H54 (cell line): ENCODE measurements around the gene IL17C.

ENCODE experiments used
- DNase-seq: peaks from one replicate; pipeline ENCODE4 v3.0.0; 2011; ENCODE audit warnings: low spot score, mixed read lengths; ENCODE audit not compliant: insufficient read length
- FAIRE-seq: peaks from 3 replicates; lab custom pipeline; 2011; peaks lifted over from hg19 to GRCh38; lab: Jason Lieb, UNC
- POLR2A ChIP-seq: IDR thresholded peaks from 2 replicates; pipeline ENCODE4 v1.6.1; 2011; ENCODE audit warnings: low read depth, mild to moderate bottlenecking, low read length

The IL17C gene

DNA sequence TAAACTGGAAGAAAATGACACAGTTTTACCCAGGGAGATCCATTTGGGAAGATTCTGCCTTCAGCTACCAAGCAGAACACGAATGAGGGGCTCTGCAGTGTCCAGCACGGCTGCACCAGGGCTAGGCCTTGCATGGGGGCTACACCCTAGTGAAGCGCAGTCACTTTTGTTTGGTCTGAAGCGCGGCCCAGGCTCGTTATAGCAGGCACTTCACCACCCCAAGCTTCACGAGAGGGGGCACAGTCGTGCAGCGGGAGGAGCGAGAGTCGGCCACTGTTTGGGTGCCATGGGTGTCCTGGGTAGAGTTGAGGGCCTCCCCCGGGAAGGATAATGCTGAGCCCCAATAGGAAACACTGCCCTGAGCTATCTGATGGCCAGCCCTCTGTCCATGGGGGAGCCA, 21.6 kb upstream of the IL17C start:
- no peak for TF ChIP-seq POLR2A
- no peak for DNase-seq
- FAIRE-seq = no peak

GRCh38 chr16:88617268-88618031, 20.9 kb upstream of the IL17C start:
- no peak for FAIRE-seq

DNA sequence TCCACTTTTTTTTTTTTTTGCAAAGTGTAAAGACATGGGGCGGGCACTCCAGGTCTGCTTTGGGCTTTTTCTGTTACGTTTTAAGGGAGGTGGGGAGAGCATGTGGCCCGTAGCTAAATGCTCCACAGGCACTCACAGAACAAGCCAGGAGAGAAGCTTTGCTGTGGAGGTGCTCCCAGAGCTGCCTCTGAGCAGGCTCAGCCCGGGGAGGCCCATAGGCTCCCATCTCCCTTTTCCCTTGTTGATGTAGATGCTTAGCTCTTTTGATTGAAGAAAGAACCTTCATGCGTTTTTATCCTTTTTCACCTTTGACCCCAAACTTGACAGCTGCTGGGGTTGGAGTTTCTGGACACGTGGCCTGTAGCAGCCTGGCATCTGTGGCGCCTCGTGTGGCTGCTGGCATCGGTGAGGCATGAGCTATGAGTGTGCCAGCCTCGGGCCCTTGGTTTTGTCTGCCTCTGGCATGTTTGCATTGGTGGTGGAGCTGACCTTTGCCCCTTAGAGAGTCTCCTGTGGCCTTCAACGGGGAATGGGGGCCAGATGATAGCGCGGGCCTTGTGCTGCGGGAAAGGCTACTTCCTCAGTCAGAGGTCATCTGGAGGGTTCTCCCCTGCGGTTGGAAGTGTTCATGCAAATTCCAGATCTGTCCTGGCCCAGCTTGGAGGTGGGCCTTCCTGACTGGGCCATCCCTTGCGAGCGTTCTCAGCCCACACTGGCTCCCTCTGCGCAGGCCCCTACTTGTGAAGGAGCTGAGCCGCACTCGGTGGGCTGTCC, 20.0 kb upstream of the IL17C start:
- DNase-seq = no peak
- no peak for TF ChIP-seq POLR2A
- no peak for FAIRE-seq

More at GRCh38 chr16:88617268-88618031, 20.9 kb upstream of the IL17C start:
- no peak for DNase-seq
- TF ChIP-seq POLR2A = no peak

DNA sequence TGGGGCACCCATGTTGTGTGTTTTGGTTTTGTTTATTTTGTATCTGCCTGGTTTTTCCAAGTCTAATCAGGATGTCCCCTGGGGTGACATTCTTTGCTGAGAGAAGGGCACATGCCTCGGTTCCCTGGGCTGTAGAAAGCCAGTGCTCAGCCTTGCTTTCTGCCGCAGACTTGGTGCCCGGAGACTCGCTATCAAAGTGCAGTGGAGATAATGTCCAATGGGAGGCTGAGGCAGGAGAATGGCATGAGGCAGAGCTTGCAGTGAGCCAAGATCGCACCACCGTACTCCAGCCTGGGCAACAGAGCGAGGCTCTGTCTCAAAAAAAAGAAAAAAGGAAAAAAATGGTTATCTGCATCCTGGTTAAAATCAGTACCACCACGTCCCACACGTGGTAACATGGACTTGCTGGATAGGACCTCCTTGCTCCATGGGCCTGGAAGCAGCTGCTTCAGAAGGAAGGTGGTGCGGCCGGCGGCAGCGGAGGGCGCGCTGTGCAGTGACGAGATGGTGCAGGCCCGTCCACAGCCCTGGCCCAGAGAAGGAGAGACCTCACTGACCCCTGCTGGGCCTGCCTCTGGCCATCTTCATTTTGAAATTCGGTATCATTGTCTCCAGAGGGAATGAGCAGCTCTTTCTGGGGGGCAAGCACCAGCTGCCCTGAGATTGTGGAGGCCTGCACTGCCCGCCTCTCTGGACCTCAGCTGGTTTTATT, 19.3 kb upstream of the IL17C start:
- no peak for DNase-seq
- no peak for FAIRE-seq
- TF ChIP-seq POLR2A = no peak

- DNase-seq (no peak), FAIRE-seq (no peak)
- no peak for TF ChIP-seq POLR2A
These were observed 18.2 kb upstream of the IL17C start for GRCh38 chr16:88619859-88620815.

DNA sequence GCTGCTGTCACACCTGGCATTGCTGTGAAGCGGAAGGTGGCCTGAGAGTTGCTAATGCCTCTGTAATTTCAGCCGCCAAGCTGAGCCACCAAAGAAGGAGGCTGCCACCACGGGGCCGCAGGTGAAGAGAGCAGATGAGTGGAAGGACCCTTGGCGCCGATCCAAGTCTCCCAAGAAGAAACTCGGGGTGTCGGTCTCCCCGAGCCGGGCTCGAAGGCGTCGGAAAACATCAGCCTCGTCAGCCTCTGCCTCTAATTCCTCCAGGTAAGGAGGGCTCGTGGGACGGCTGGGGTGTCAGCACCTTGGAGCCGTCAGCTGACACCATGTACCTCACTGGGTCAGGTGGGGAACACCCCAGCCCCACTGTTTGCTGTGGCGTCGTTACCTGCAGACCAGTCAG, 16.2 kb upstream of the IL17C start:
- DNase-seq (no peak), FAIRE-seq (no peak)
- no peak for TF ChIP-seq POLR2A

DNA sequence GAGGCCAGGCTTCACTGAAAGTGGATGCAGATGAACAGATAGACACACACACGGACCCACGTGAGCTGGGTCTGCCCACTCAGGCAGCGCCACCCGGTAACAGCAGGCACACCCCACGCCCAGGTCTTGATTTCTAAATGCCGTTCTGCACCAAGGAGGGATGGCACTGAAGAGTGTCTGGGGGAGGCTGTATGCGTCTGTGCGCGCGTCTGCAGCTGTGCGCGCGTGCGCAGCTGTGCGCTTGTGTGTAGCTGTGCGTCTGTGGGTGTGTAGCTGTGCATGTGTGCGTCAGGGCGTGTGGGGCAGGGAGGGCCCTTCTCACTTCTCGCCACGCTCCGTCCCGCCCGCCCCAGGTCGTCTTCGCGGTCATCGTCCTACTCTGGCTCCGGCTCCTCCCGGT, 15.5 kb upstream of the IL17C start:
- DNase-seq = no peak
- no peak for TF ChIP-seq POLR2A
- FAIRE-seq = no peak

DNA sequence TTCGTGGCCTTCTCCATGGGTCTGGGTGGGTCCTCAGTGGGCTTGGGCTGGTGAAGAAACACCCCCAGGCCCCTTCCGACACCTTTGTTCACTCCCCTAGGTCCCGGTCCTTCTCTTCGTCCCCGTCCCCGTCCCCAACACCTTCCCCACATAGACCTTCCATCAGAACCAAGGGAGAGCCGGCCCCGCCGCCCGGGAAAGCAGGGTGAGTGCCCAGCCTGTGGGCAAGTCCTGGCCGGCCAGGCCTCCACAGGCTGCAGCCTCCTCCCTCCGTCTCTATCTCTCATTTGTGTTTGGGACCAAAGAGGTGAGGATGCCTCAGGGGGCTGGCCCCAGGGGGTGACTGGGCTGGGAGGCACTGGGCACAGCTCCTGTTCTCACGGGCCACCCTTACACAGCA, 14.5 kb upstream of the IL17C start:
- FAIRE-seq = no peak
- TF ChIP-seq POLR2A = no peak
- no peak for DNase-seq

- DNase-seq (no peak), FAIRE-seq (no peak)
- no peak for TF ChIP-seq POLR2A
These were observed 13.9 kb upstream of the IL17C start for GRCh38 chr16:88624481-88624880.

DNA sequence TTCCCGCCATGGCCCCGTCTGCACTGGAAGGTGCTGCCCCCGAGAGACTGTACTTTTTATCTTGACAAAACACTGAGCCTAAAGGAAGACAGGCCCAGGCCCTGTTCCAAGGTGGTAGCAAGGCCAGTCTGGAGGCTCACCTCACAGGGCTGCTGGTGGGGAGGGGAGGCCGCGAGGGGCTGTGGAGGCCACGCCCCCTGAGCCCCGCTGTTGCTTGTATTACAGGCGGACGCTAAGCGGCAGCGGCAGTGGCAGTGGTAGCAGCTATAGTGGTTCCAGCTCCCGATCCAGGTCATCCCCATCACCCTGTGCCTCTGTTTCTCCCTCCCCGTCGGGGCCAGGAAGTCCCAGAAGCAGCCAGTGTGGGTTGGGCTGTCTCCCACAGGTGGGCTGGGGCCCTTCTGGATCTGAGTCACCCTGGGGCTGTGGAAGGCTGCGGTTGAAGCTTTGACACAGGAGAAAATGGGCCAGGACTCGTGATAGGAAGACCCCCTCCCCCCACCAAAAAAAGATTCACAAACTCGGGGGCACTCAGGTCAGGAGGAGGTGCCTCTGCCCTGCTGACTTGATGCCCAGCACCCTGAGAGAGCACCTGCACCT, 13.3 kb upstream of the IL17C start:
- TF ChIP-seq POLR2A = no peak

DNA sequence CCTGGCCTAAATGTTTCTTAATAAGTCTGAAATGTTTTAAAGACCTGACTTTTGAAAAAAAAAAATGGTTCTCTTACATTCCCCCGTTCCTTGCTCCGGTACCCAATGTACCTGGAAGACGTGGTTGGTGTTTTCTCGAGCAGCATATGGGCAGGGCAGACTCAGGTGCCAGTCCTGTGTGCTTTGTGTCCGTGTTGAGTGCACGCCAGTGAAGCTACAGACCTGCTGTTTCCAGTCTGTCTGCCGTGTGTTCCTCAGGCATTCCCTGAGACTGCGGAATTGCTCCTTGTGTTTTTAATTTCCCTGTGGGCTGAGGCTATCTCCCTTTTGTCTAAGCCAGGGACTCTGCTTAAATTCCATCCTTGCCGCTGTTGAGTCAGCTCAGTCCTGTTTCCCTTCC, 11.7 kb upstream of the IL17C start:
- TF ChIP-seq POLR2A = no peak
- FAIRE-seq = no peak
- DNase-seq = no peak

More for the DNA sequence above, 13.3 kb upstream of the IL17C start:
- FAIRE-seq = no peak
- no peak for DNase-seq

DNA sequence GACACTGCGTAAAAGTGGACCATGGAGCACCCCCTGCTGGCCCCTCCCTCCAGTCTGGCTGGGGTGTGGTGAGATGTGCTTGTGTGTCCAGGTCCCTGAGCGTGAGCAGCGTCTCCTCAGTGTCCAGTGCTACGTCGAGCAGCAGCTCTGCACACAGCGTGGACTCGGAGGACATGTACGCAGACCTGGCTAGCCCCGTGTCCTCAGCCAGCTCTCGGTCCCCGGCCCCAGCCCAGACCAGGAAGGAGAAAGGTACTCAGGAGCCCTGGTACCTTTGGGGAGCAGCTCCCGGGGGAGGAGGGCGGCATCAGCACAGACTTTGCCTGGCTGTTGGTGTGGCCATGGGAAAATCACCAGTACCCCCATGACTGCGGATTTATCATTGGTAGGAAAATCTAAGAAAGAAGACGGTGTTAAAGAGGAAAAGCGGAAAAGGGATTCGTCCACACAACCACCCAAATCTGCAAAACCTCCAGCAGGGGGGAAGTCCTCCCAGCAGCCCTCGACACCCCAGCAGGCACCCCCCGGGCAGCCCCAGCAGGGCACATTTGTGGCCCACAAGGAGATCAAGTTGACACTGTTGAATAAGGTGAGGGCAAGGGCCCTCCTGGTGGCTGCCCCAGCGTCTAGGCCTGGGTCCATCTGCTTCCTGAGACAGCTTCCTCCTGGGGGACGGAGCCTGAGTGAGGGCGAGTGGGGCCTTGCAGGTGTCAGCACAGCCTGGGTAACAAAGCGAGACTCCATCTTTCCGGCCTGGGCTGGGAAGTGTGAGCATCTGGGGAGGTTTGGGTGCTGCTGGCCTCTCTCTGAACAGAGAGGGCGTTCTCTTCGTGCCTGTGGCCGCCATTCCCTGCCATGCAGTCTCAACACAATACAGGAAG, 10.6 kb upstream of the IL17C start:
- DNase-seq (no peak), FAIRE-seq (no peak)
- TF ChIP-seq POLR2A = no peak

DNA sequence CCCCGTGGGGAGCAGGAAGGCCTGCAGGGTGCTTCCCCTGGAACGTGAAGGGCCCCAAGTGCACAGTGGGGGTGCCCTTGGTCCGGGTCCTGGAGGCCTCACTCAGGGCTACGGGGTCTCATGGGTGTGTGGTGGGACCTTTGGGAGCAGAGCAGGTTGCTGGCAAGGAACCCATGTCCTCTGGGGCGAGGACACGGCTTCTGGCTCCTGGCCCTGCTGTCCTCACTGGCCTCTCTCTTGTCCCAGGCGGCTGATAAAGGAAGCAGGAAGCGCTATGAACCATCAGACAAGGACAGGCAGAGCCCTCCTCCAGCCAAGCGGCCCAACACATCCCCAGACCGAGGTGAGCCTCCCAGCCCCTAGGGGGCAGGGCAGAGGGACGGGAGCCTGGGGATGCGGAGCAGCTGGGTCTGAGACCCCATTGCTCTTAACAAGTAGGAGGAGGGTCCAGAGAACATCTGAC, 9.8 kb upstream of the IL17C start:
- no peak for TF ChIP-seq POLR2A
- no peak for FAIRE-seq
- no peak for DNase-seq
